Measurements from ENCODE around the gene MXI1. TPM values are rescaled to one million over a fixed set of nuclear protein-coding genes. Genes with fewer than 3 reads are reported as not detected.

The MXI1 gene
- total and polyA plus RNA-seq, 2 donors (not counting 1 experiment from before 2014, with no cell fraction given): 12.0 to 32.4 TPM

DNA sequence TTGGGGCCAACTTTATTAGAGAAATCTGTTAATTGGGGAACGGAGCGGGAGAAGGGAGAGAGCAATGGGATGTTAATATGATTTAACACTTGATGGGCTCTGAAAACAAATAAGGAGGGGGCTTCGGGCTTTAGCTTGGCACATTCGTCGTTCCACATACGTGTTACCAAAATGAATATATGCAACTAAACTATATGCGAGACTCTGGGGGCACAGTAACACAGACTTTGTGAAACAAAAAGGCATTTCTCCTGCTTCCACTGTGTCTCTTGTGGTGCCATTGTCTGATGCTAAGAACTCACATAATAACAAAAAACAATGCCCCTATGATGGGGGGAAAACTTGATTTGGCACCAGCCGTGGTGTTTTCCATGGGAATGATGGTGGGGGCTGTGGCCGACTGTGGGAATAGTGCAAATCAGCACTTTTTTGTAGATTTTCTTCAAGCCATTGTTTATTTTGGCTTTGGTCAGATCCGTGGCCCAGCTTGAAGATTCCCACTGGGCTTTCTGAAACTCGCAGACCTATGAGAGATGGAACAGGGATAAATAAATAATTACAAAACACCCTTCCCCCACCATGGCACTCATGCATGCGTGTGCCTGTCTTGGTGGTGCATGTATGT is 2.2 kb upstream of the MXI1 start:
- no peak overlapping the region for H3K27ac ChIP-seq (ENCODE audit: low read length in 2 of 2)
- no peak overlapping the region for H3K4me2 ChIP-seq (replicated peaks; ENCODE audit: low read depth, low read length, poor library complexity, severe bottlenecking)
- intact Hi-C loops (cut with micrococcal nuclease): loop anchor here (5.0 kb wide), 2 partner anchors 48 to 152 kb away; no protein-coding TSS in a partner anchor
- ATAC-seq (ENCODE audit: low read depth) (no peak), DNase-seq (no peak)
- ChIA-PET CTCF (interaction anchor here (0.6 to 8.9 kb wide), 7 partner anchors 18 to 234 kb away, joined by 3 to 116 read pairs (median 3); no protein-coding TSS in a partner anchor), POLR2A (interaction anchor here (0.9 kb wide), 1 partner anchor 59 kb away, joined by 4 read pairs; no protein-coding TSS in a partner anchor)
- 90% methylated on average over 4 of the region's 12 CpGs for WGBS (ENCODE audit: insufficient coverage)
- H2AFZ ChIP-seq (ENCODE audit: insufficient read depth, low read depth, low read length, poor library complexity, severe bottlenecking): no peak overlapping the region
- peaks cover 23% of the 10 kb centered on the region for H3K27me3 Mint-ChIP-seq
- H3K27me3 ChIP-seq (replicated peaks in 1 of 4; ENCODE audit: control extremely low read depth in 1 of 4, control insufficient read depth in 3 of 4, insufficient read depth in 4 of 4, low read length in 3 of 4): peaks cover 0 to 22% (median 7%) of the 10 kb centered on the region in 4 experiments
- no peaks in the 10 kb centered on the region for H3K36me3 ChIP-seq (replicated peaks in 1 of 2; ENCODE audit: control extremely low read depth in 1 of 2, control insufficient read depth in 1 of 2, extremely low read depth in 1 of 2, insufficient read depth in 2 of 2, low read length in 1 of 2)
- no peaks in the 10 kb centered on the region for H3K79me2 ChIP-seq (ENCODE audit: control insufficient read depth, insufficient read depth, low read length)
- TF ChIP-seq EZH2 (IDR thresholded peaks at IDR 0.05; ENCODE audit: borderline replicate concordance, insufficient read depth, low read depth, low read length, poor library complexity, severe bottlenecking): no peak
- TF ChIP-seq, protein P1, sequence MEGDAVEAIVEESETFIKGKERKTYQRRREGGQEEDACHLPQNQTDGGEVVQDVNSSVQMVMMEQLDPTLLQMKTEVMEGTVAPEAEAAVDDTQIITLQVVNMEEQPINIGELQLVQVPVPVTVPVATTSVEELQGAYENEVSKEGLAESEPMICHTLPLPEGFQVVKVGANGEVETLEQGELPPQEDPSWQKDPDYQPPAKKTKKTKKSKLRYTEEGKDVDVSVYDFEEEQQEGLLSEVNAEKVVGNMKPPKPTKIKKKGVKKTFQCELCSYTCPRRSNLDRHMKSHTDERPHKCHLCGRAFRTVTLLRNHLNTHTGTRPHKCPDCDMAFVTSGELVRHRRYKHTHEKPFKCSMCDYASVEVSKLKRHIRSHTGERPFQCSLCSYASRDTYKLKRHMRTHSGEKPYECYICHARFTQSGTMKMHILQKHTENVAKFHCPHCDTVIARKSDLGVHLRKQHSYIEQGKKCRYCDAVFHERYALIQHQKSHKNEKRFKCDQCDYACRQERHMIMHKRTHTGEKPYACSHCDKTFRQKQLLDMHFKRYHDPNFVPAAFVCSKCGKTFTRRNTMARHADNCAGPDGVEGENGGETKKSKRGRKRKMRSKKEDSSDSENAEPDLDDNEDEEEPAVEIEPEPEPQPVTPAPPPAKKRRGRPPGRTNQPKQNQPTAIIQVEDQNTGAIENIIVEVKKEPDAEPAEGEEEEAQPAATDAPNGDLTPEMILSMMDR (IDR thresholded peaks at IDR 0.05): no peak
- no peaks in the 10 kb centered on the region for H3K9me3 Mint-ChIP-seq (ENCODE audit: insufficient read depth)
- H3K27ac Mint-ChIP-seq: no peak overlapping the region
- peaks cover 0 to 4% (median 0%) of the 10 kb centered on the region in 3 donors for H3K9me3 ChIP-seq (ENCODE audit: control extremely low read depth in 1 of 3, control insufficient read depth in 2 of 3, insufficient read depth in 1 of 3, low read length in 2 of 3)
- peaks cover 6 to 22% of the 10 kb centered on the region in 2 donors for H3K4me1 ChIP-seq (ENCODE audit: control insufficient read depth in 2 of 2, insufficient read depth in 2 of 2, low read length in 2 of 2)
- no peak overlapping the region for H3K4me3 ChIP-seq (ENCODE audit: control extremely low read depth in 1 of 5, extremely low read depth in 1 of 5, insufficient read depth in 1 of 5, low read depth in 2 of 5, low read length in 4 of 5)
- peaks cover 22% of the 10 kb centered on the region for H3K4me1 Mint-ChIP-seq
- no peaks in the 10 kb centered on the region for H4K20me1 ChIP-seq (ENCODE audit: control insufficient read depth, insufficient read depth, low read length, poor library complexity, severe bottlenecking)
- H3K9ac ChIP-seq (ENCODE audit: low read length): no peak overlapping the region
- no peak overlapping the region for H3K4me3 Mint-ChIP-seq
